Adrenal gland (tissue), 5 donors: ENCODE data around the gene BAK1.
"Not testable (repeated sequence)": the region's sequence is repeated elsewhere in the genome, so short reads cannot be mapped to it uniquely, and the experiment has no call there.

Source experiments
- POLR2A ChIP-seq, 2 donors: fragments of 450-650 bp; IDR thresholded peaks; one replicate each; pipeline ENCODE4 v1.6.1; 2017; ENCODE audit warnings: antibody characterized with exemption in 2 of 2, mild to moderate bottlenecking in 2 of 2, moderate library complexity in 1 of 2
- TF ChIP-seq, protein P1 (sequence below), 6 experiments: fragments of 450-650 bp in 4 of 6; fragments of 200-600 bp in 2 of 6; sonication (generic) in 1 of 6; IDR thresholded peaks; 1 replicate in 5 of 6; 2 replicates in 1 of 6; pipeline versions ENCODE4 v1.5.1 to v1.8.0; 2016 to 2021; ENCODE audit warnings: antibody characterized with exemption in 6 of 6, mild to moderate bottlenecking in 2 of 6, moderate library complexity in 1 of 6
- donor health status: DM: no; HTN: no; CAD: no.

DNA sequence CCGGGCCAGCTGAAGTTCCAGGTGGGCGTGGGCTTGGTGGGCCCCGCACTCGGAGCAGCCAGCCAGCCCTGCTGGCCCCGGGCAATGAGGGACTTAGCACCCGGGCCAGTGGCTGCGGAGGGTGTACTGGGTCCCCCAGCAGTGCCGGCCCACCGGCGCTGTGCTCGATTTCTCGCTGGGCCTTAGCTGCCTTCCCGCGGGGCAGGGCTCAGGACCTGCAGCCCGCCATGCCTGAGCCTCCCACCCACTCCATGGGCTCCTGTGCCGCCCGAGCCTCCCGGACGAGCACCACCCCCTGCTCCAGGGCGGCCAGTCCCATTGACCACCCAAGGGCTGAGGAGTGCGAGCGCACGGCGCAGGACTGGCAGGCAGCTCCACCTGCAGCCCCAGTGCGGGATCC lies 47.6 kb downstream of the BAK1 start:
- TF ChIP-seq, protein P1, sequence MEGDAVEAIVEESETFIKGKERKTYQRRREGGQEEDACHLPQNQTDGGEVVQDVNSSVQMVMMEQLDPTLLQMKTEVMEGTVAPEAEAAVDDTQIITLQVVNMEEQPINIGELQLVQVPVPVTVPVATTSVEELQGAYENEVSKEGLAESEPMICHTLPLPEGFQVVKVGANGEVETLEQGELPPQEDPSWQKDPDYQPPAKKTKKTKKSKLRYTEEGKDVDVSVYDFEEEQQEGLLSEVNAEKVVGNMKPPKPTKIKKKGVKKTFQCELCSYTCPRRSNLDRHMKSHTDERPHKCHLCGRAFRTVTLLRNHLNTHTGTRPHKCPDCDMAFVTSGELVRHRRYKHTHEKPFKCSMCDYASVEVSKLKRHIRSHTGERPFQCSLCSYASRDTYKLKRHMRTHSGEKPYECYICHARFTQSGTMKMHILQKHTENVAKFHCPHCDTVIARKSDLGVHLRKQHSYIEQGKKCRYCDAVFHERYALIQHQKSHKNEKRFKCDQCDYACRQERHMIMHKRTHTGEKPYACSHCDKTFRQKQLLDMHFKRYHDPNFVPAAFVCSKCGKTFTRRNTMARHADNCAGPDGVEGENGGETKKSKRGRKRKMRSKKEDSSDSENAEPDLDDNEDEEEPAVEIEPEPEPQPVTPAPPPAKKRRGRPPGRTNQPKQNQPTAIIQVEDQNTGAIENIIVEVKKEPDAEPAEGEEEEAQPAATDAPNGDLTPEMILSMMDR (IDR thresholded peaks at IDR 0.05), result not testable (repeated sequence)
- not testable (repeated sequence) for TF ChIP-seq POLR2A (IDR thresholded peaks at IDR 0.05)
